IPS-18c (cell line): ENCODE data around the gene PTGES3.
"Not testable (repeated sequence)": the region's sequence is repeated elsewhere in the genome, so short reads cannot be mapped to it uniquely, and the experiment has no call there.

Source experiments
- H3K4me3 ChIP-seq: 2 replicates; pipeline ENCODE4 v1.7.0; 2013; ENCODE audit warnings: low read depth, mild to moderate bottlenecking, low read length, moderate library complexity; ENCODE audit not compliant: insufficient read depth
- H3K9me3 ChIP-seq: one replicate; pipeline ENCODE4 v1.6.1; 2013; ENCODE audit warnings: mild to moderate bottlenecking, low read length, moderate library complexity; ENCODE audit not compliant: control insufficient read depth, insufficient read depth

PTGES3 gene

GRCh38 chr12:56716458-56716857 is 28.4 kb upstream of the PTGES3 start:
- no peaks in the 10 kb centered on the region for H3K9me3 ChIP-seq
- no peak overlapping the region for H3K4me3 ChIP-seq

DNA sequence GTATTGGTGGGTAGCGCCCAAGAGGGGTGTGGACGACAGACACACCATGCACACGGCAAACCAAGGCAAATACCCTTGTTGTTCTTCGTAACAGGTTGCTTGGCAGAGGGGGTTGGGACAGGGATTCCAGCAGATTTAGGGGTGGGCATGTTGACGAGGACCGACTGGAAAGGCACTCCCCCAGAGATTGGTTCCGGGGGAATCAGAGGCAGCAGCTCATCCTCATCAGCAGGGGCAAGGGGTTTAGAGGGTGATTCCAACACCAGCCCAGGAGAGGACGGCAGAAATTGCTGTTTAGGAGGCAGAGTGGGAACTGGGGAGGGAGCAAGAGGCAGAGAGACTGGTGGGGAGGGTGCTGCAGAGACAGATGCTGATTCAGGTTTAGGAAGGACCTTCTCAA is 27.7 kb upstream of the PTGES3 start:
- Histone ChIP-seq H3K9me3 (no peaks in the 10 kb centered on the region), H3K4me3 (no peak overlapping the region)

DNA sequence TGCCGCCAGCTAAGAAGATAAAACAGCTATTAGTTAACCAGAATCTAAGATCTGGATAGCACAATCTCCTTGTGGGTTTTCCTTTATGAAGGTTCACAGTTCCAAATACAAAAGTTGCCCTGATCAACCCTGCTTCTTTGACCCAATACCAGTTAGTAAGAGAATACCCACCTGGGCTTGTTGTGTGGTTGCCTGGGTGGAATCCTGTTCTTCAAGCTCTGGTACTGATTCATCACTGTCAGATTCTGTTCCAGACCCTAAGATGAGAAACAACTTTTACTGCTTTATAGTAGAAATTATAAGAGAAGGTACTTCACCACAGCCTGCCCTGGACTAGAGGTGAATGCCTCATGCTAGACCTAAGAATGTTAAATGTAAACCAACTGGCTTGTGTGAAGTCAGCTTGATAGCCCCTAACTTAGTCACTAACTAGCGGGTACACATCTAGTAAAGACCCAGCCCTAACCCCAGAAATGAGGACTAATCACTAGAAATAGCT is 26.4 kb upstream of the PTGES3 start:
- no peak overlapping the region for H3K4me3 ChIP-seq
- H3K9me3 ChIP-seq = no peaks in the 10 kb centered on the region

GRCh38 chr12:56713345-56713744 is 25.3 kb upstream of the PTGES3 start:
- H3K4me3 ChIP-seq = no peak overlapping the region
- no peaks in the 10 kb centered on the region for H3K9me3 ChIP-seq

DNA sequence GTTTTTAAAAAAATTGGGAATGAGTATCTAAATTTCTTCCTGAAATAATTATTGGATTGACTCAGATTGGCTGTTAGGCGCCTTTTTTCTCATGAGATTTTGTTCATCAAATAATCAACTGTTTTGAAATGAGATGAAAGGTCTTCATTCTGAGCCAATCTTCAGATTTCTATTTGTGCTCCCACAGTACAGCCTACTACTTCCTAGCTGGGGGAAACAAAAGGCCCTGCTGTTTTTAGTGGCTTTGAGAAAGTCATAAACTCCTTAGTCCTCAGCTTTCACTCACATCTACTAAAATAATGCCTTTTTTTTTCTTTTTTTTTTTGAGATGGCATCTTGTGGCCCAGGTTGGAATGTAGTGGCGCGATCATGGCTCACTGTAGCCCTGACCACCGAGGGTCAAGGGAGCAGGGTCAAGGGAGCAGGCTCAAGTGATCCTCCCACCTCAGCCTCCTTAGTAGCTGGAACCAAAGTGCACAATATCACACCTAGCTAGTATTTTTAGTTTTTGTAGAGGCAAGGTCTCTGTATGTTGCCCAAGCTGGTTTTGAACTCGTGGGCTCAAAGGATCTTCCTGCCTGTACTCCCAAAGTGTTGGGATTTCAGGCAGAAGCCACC is 21.8 kb upstream of the PTGES3 start:
- Histone ChIP-seq H3K4me3 (no peak overlapping the region), H3K9me3 (no peaks in the 10 kb centered on the region)

- not testable (repeated sequence) for H3K4me3 ChIP-seq, H3K9me3 ChIP-seq
These were observed 16.4 kb upstream of the PTGES3 start for GRCh38 chr12:56704522-56704921.

GRCh38 chr12:56699020-56699661 is 11.1 kb upstream of the PTGES3 start:
- Histone ChIP-seq H3K4me3 (no peak overlapping the region), H3K9me3 (no peaks in the 10 kb centered on the region)

GRCh38 chr12:56695327-56696101 is 7.4 kb upstream of the PTGES3 start:
- Histone ChIP-seq H3K9me3 (no peaks in the 10 kb centered on the region), H3K4me3 (no peak overlapping the region)

DNA sequence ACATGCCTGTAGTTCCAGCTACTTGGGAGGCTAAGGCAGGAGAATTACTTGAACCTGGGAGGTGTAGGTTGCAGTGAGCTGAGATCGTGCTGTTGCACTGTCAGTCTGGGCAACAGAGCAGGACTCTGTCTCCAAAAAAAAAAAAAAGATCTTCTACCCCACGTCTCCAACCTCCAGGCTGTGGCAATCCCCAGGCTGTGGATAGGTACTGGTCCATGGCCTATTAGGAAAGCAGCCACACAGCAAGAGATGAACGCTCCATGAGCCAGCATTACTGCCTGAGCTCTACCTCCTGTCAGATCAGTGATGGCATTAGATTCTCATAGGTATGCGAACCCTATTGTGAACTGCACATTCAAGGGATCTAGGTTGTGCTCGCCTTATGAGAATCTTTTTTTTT is 6.1 kb upstream of the PTGES3 start:
- Histone ChIP-seq H3K9me3 (no peaks in the 10 kb centered on the region), H3K4me3 (no peak overlapping the region)

DNA sequence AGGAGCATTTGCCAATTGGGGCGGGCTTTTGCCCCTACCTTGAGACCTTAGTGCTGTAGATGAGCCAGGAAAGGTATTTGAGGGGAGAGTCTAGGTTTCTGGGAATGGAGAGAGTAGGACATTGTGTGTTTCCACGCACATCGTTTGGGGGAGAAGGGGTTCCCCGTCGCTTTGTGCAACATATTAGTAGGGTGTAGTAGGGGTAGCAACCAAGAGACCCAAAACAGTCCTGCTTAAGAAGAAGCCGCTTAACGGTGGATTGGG is 694 bp upstream of the PTGES3 start:
- Histone ChIP-seq H3K9me3 (no peaks in the 10 kb centered on the region), H3K4me3 (peak overlapping the region; percentile 81)

DNA sequence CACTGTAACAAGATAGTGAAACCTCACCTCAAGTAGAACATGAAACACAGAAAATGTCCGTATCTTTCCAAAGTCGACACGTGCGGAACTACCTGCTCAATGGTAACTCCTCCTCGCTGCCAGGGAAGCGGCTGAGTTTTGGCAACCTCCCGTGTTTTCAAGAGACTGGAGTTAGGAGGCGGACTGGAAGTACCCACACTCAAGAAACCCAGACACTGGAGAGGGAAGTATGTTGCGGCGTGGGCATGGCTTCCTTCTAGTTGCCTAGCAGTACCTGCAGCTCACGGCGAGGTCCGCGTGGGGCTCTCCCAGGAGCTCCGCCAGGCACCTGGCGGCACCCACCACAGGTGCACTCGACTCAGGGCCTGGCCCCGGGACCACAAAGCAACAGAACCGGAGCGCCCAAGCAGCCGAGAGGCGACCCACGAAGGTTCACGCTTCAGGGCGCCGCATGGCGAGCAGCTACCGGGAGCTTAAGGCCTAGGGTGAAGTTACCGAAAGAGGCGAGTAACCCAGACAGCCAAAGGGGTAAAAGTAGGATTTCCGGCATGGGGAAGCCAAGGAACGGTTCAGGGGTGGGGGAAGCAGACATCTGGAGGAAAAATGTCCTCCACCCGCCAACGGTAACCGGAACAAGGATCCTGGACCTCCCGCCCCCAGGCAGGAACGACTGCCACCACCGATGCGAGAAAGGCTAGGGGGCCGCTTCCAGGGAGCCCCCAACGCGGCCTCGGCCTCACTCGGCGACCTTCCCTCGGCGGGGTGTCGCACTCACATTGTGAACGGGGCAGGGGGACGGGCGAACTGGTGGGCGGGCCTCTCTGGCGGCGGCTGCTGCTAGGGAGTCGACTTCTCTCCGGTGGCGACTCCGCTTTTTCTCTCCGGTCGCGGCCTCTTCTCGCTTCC is 608 bp downstream of the PTGES3 start:
- Histone ChIP-seq H3K9me3 (no peaks in the 10 kb centered on the region), H3K4me3 (peak overlapping the region; percentile 99)

DNA sequence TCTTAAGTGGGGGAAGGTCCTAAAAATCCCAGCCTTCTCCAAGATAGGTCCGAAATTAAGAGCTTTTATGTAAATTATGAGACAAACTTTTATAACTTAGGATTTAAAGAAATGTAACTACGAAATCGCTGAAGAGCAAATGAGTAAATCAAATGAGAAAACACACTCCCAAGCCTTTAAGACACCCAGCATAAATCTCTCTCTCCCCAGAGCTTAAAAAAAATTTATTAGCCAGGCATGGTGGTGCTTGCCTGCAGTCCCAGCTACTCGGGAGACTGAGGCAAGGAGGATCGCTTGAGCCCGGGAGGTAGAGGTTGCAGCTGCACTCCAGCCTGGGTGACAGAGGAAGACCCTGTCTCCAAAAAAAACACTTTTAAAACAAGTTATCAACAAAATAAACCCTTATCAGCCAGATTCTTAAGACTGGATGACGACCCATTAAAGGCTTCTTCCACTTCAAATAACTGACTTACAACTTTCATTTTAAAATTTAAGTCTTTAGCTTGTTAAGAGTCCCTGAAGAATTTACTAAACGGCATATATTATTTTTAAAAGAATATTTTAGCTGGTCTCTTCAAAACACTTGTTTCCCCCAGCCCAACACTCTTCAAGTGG is 3.2 kb downstream of the PTGES3 start:
- Histone ChIP-seq H3K4me3 (no peak overlapping the region), H3K9me3 (no peaks in the 10 kb centered on the region)

DNA sequence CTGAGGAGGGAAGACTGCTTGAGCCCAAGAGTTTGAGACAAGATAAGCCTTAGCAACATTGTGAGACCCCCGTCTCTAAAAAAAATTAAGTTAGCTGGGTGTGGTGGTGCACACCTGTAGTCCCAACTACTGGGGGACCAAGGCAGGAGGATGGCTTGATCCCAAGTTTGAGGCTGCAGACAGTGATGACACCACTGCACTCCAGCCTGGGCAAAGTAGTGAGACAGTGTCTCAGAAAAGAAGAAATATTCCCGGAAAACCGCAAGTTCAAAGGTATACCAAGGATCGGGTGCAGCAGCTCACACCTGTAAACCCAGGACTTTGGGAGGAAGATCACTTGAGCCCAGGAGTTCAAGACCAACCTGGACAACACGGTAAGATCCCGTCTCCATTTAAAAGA is 5.8 kb downstream of the PTGES3 start:
- Histone ChIP-seq H3K9me3 (no peaks in the 10 kb centered on the region), H3K4me3 (no peak overlapping the region)

GRCh38 chr12:56679883-56680575 is 8.1 kb downstream of the PTGES3 start:
- Histone ChIP-seq H3K9me3 (no peaks in the 10 kb centered on the region), H3K4me3 (no peak overlapping the region)

GRCh38 chr12:56678852-56679251 is 9.2 kb downstream of the PTGES3 start:
- Histone ChIP-seq H3K4me3 (no peak overlapping the region), H3K9me3 (no peaks in the 10 kb centered on the region)

- no peaks in the 10 kb centered on the region for H3K9me3 ChIP-seq
- H3K4me3 ChIP-seq = no peak overlapping the region
These were observed 10.4 kb downstream of the PTGES3 start for GRCh38 chr12:56677680-56678079.
